K562 (cell line): Measurements from ENCODE around the gene FSCN2. TPM values are rescaled to one million over a fixed set of nuclear protein-coding genes. Genes with fewer than 3 reads are reported as not detected.

Experiments used
- ATAC-seq: fragments of 200-7000 bp; cut with Tn5 transposase; 3 replicates; pipeline ENCODE4 v1.9.1; 2020; ENCODE audit warnings: moderate library complexity
- BruUV-seq: library from RNA; stranded (reverse); fragments of 400-500 nt; replicated peaks from 2 replicates; lab custom pipeline; 2021; lab: Mats Ljungman, UMichigan
- CTCF ChIA-PET: fragments of 300-600 bp; formaldehyde crosslinking; extraction: SDS; loops from one replicate; lab custom pipeline; 2021; ENCODE audit warnings: low intra/inter-chr PET ratio; lab: Yijun Ruan, JAX
- POLR2A ChIA-PET: fragments of 300-600, 350-650 bp; sonication (Branson Sonifier 250); formaldehyde crosslinking; extraction: SDS; loops from one replicate; lab custom pipeline; 2021; ENCODE audit warnings: antibody characterized with exemption, inconsistent platforms; lab: Yijun Ruan, JAX
- DNase-seq, 4 experiments: peaks; one replicate each; pipeline versions ENCODE4 v3.0.0 to v3.0.0-alpha.2; 2011 to 2018; ENCODE audit warnings: low spot score in 3 of 4, mixed read lengths in 3 of 4; ENCODE audit errors: extremely low read depth in 1 of 4
- FAIRE-seq: peaks from 2 replicates; lab custom pipeline; 2011; peaks lifted over from hg19 to GRCh38; lab: Jason Lieb, UNC
- H2AFZ ChIP-seq: 2 replicates; pipeline ENCODE4 v1.6.0; 2011; ENCODE audit warnings: low read depth, low read length, control low read depth, inconsistent platforms
- H3K27ac ChIP-seq: fragments of 200-600 bp; 3 replicates; pipeline ENCODE4 v1.8.0; 2011; ENCODE audit warnings: low read depth, mild to moderate bottlenecking, control low read depth, inconsistent platforms, low read length, moderate library complexity, mixed read lengths; ENCODE audit errors: extremely low read depth
- H3K27me3 ChIP-seq, 2 experiments: fragments of 300-600 bp in 1 of 2; 2 replicates in 1 of 2; 3 replicates in 1 of 2; pipeline versions ENCODE4 v1.6.0 to v1.8.0; 2011; ENCODE audit warnings: inconsistent platforms in 2 of 2, low read length in 2 of 2, mild to moderate bottlenecking in 1 of 2, mixed read lengths in 1 of 2, moderate library complexity in 1 of 2; ENCODE audit not compliant: control insufficient read depth in 2 of 2, insufficient read depth in 2 of 2
- H3K36me3 ChIP-seq: fragments of 300-600 bp; 3 replicates; pipeline ENCODE4 v1.8.0; 2011; ENCODE audit warnings: mild to moderate bottlenecking, low read length, inconsistent platforms; ENCODE audit not compliant: control insufficient read depth, insufficient read depth
- H3K4me1 ChIP-seq, 2 experiments: fragments of 200-600 bp in 1 of 2; replicated peaks in 1 of 2; 2 replicates in 1 of 2; 3 replicates in 1 of 2; pipeline versions ENCODE4 v1.5.1 to v1.8.0; 2011; ENCODE audit warnings: inconsistent platforms in 2 of 2, low read length in 2 of 2, mild to moderate bottlenecking in 1 of 2, mixed read lengths in 1 of 2, moderate library complexity in 1 of 2; ENCODE audit not compliant: control insufficient read depth in 2 of 2, insufficient read depth in 2 of 2
- H3K4me2 ChIP-seq: 2 replicates; pipeline ENCODE4 v1.6.1; 2011; ENCODE audit warnings: low read length, control low read depth, inconsistent platforms, mixed read lengths; ENCODE audit not compliant: insufficient read depth
- H3K4me3 ChIP-seq: fragments of 200-600 bp; sonication (generic), shearing (Covaris generic); 2 replicates; pipeline ENCODE4 v1.5.1; 2016; ENCODE audit warnings: control low read depth, inconsistent platforms
- H3K79me2 ChIP-seq: fragments of 200-600 bp; 3 replicates; pipeline ENCODE4 v1.8.0; 2011; ENCODE audit warnings: low read length, inconsistent platforms; ENCODE audit not compliant: control insufficient read depth, insufficient read depth
- H3K9ac ChIP-seq, 2 experiments: 2 replicates each; pipeline versions ENCODE4 v1.6.0 to v1.6.1; 2011; ENCODE audit warnings: low read depth in 2 of 2, low read length in 2 of 2, control low read depth in 1 of 2, inconsistent platforms in 1 of 2, mild to moderate bottlenecking in 1 of 2, mixed read lengths in 1 of 2; ENCODE audit not compliant: insufficient read depth in 1 of 2
- H3K9me1 ChIP-seq: one replicate; pipeline ENCODE4 v1.6.0; 2011; ENCODE audit warnings: inconsistent platforms, mild to moderate bottlenecking, low read length, moderate library complexity; ENCODE audit not compliant: control insufficient read depth, insufficient read depth
- H3K9me3 ChIP-seq: replicated peaks from 2 replicates; pipeline ENCODE4 v1.5.1; 2011; ENCODE audit warnings: low read depth, low read length, inconsistent platforms; ENCODE audit not compliant: control insufficient read depth, insufficient read depth
- H4K20me1 ChIP-seq: replicated peaks from 2 replicates; pipeline ENCODE4 v1.6.1; 2011; ENCODE audit warnings: low read length, inconsistent platforms, mixed read lengths; ENCODE audit not compliant: control insufficient read depth, insufficient read depth
- FOXA3 ChIP-seq, 2 experiments: fragments of 450-650 bp in 1 of 2; sonication (generic) in 1 of 2; formaldehyde crosslinking; IDR thresholded peaks in 1 of 2; conservative IDR thresholded peaks in 1 of 2; 2 replicates each; pipeline versions ENCODE4 v1.4.0 to v1.8.0; 2020 to 2022; ENCODE audit warnings: mild to moderate bottlenecking in 2 of 2, missing genetic modification reagents in 1 of 2
- HMGXB4 ChIP-seq: sonication (generic); formaldehyde crosslinking; IDR thresholded peaks from 2 replicates; pipeline ENCODE4 v1.8.1; 2023; ENCODE audit warnings: mild to moderate bottlenecking, missing genetic modification reagents
- HOMEZ ChIP-seq: fragments of 250-450 bp; sonication (Bioruptor Pico); IDR thresholded peaks from 2 replicates; pipeline ENCODE4 v1.4.0; 2020; ENCODE audit warnings: mild to moderate bottlenecking, moderate library complexity
- NCOA6 ChIP-seq: fragments of 450-650 bp; IDR thresholded peaks from 2 replicates; pipeline ENCODE4 v1.6.1; 2017; ENCODE audit warnings: mild to moderate bottlenecking
- POLR2AphosphoS2 ChIP-seq: IDR thresholded peaks from 2 replicates; pipeline ENCODE4 v1.6.1; 2012; ENCODE audit warnings: low read length, improper control_type of control experiment
- POLR2H ChIP-seq: IDR thresholded peaks from 2 replicates; pipeline ENCODE4 v1.6.1; 2016; ENCODE audit warnings: missing genetic modification characterization, low read depth, mild to moderate bottlenecking, control low read depth, missing compliant biosample characterization, moderate library complexity
- SAFB2 ChIP-seq: fragments of 200-400 bp; formaldehyde crosslinking; IDR thresholded peaks from 2 replicates; pipeline ENCODE4 v1.6.1; 2018; ENCODE audit warnings: borderline replicate concordance, low read length, low read depth, moderate library complexity; ENCODE audit not compliant: severe bottlenecking
- SMARCA4 ChIP-seq: fragments of 450-650 bp; IDR thresholded peaks from 2 replicates; pipeline ENCODE4 v1.6.1; 2016
- SREBF1 ChIP-seq: fragments of 150-350 bp; IDR thresholded peaks from 2 replicates; pipeline ENCODE4 v1.6.1; 2014; ENCODE audit warnings: antibody characterized with exemption, low read depth, low read length, borderline replicate concordance
- TCFL5 ChIP-seq: fragments of 250-450 bp; sonication (Bioruptor Pico); conservative IDR thresholded peaks from 2 replicates; pipeline ENCODE4 v1.6.1; 2021; ENCODE audit warnings: mild to moderate bottlenecking, moderate library complexity, matching md5 sums
- ZNF518B ChIP-seq: fragments of 250-450 bp; sonication (Bioruptor Pico); IDR thresholded peaks from 2 replicates; pipeline ENCODE4 v1.5.0; 2021; ENCODE audit warnings: mild to moderate bottlenecking, moderate library complexity
- WGBS: fragments of 100-300 bp; shearing (Covaris generic); methylation state at CpG from one replicate; pipeline ENCODE4 v1.1.6; 2016; ENCODE audit warnings: low coverage, mixed read lengths; ENCODE audit not compliant: insufficient coverage; ENCODE audit errors: missing lambda C conversion rate; 5-methylcytosine and 5-hydroxymethylcytosine counted together
- in situ Hi-C: fragments of 300-500 bp; cut with MboI; formaldehyde crosslinking; loops from 4 replicates; pipeline ENCODE4 v1.15.0; 2018; ENCODE audit warnings: inconsistent platforms, mixed read lengths
- intact Hi-C: fragments of 100-400 bp; cut with micrococcal nuclease; formaldehyde crosslinking; loops from 2 replicates; pipeline ENCODE4 v1.14.2; 2022
- polyA plus RNA-seq, 8 experiments: library from polyadenylated mRNA; depleted of rRNA in 4 of 8; stranded (reverse) in 5 of 8; unstranded in 3 of 8; fragments of >200 nt; fragmentation: Nextera tagmentation in 2 of 8; fragmentation: Illumina TruSeq in 1 of 8; extraction: Ambion mirVana in 2 of 8; extraction: Trizol in 1 of 8; gene quantifications; 2 replicates each; pipeline versions ENCODE4 v1.2.1 to v1.2.3, GENCODE V29; 2011 to 2014; ENCODE audit warnings: inconsistent platforms in 1 of 8, missing spikeins in 1 of 8
- total RNA-seq, 7 experiments: library from RNA; depleted of rRNA in 6 of 7; stranded (reverse); fragments of >200 nt in 6 of 7; fragmentation: Illumina TruSeq in 2 of 7; extraction: Trizol in 2 of 7; gene quantifications; 2 replicates each; pipeline versions ENCODE4 v1.2.1 to v1.2.3, GENCODE V29; 2011 to 2021; ENCODE audit warnings: low replicate concordance in 1 of 7

Gene FSCN2
- total and polyA plus RNA-seq, 9 of the 15 experiments (the other 6 are each of a cell fraction or from before 2014, with no cell fraction given), result 0.08 TPM; not detected in 8

DNA sequence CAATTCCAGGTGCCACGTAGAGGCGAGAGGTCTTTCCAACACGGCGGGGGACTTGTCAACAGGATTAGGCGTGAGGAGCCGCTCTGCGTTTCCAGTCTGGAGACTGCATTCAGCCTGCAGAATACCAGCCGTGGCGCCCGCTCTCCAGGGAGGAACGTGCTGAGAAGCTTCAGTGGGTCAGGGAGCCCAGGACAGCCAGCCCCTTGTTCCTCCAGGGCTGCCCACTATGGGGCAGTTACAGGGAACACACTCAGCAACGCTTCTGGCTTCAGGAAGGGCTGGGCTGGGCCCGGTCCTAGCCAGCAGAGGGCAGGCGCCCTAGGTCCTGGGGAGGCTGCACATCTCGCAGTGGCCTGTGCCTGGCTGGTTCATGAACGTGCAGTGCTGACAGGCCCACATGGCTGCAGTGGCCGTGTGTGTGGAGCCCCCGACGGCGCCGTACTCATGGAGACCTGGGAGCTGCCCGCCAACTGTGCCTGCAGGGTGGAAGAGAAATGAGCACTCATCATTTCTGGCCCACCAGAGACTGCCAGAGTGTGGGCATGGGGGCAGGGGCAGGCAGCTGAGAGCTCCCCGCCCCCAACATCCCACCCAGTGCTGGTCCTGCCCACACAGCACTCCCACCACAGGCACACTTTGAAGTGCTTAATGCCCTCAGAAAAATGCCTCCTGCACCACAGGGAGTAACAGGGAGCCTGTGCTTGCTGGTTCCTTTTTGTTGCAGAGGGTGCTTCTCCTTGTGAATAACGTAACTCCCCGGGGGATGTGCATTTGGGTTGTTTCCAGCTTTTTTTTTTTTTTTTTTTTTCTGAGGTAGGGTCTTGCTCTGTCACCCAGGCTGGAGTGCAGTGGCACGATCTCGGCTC is 31.0 kb downstream of the FSCN2 start (continued):
- no peak for TF ChIP-seq TCFL5 (CRISPR knock-in tag)
- TF ChIP-seq SMARCA4, result no peak
- no peak for TF ChIP-seq SAFB2
- TF ChIP-seq ZNF518B, result no peak
- TF ChIP-seq NCOA6, result no peak
- no peak for TF ChIP-seq POLR2H (tag)

GRCh38 chr17:81561494-81561885 is 33.3 kb downstream of the FSCN2 start:
- H3K9me1 ChIP-seq, result no peaks in the 10 kb centered on the region
- peaks cover 14% of the 10 kb centered on the region; the same call in 1 of the 2 replicates for H4K20me1 ChIP-seq
- no peak overlapping the region for H3K9ac ChIP-seq
- DNase-seq, result no peak
- H3K79me2 ChIP-seq, result no peaks in the 10 kb centered on the region
- no peak overlapping the region for H3K4me2 ChIP-seq
- H3K27me3 ChIP-seq, result no peaks in the 10 kb centered on the region
- H3K36me3 ChIP-seq, result peaks cover 98% of the 10 kb centered on the region; the same call in 2 of the 3 replicates
- H2AFZ ChIP-seq, result no peak overlapping the region
- WGBS, result 79% methylated on average over 4 of the region's 4 CpGs
- no peak overlapping the region for H3K27ac ChIP-seq
- no peak for FAIRE-seq
- ChIA-PET POLR2A (interaction anchor here (1.7 kb wide), 1 partner anchor 19 kb away, joined by 7 read pairs; no protein-coding TSS in a partner anchor), CTCF (no interaction called here)
- intact Hi-C loops (no loop called here), in situ Hi-C loops (no loop called here)
- BruUV-seq, result no TSS peak
- H3K9me3 ChIP-seq, result no peaks in the 10 kb centered on the region
- ATAC-seq, result no peak
- peaks cover 6 to 23% of the 10 kb centered on the region in 2 experiments for H3K4me1 ChIP-seq
- H3K4me3 ChIP-seq, result no peak overlapping the region
- TF ChIP-seq POLR2AphosphoS2 (no peak), HMGXB4 (CRISPR knock-in tag) (no peak), FOXA3 (CRISPR knock-in tag; conservative IDR thresholded peaks at IDR 0.05 in 1 of 2, IDR thresholded peaks at IDR 0.05 in 1 of 2) (no peak), SREBF1 (no peak), HOMEZ (CRISPR knock-in tag) (no peak)
